HG02588 (cell line): Measurements from ENCODE around the gene HSD11B2.
A peak's percentile ranks its signal among the peaks of the same experiment; 100 is the strongest.
"Not testable (repeated sequence)": the region's sequence is repeated elsewhere in the genome, so short reads cannot be mapped to it uniquely, and the experiment has no call there.

ENCODE experiments used
- ATAC-seq: cut with Tn5 transposase; IDR thresholded peaks from one replicate; pipeline ENCODE4 v1.9.1; 2021; ENCODE audit warnings: mild to moderate bottlenecking, moderate library complexity; ENCODE audit not compliant: unreplicated experiment

HSD11B2 gene

DNA sequence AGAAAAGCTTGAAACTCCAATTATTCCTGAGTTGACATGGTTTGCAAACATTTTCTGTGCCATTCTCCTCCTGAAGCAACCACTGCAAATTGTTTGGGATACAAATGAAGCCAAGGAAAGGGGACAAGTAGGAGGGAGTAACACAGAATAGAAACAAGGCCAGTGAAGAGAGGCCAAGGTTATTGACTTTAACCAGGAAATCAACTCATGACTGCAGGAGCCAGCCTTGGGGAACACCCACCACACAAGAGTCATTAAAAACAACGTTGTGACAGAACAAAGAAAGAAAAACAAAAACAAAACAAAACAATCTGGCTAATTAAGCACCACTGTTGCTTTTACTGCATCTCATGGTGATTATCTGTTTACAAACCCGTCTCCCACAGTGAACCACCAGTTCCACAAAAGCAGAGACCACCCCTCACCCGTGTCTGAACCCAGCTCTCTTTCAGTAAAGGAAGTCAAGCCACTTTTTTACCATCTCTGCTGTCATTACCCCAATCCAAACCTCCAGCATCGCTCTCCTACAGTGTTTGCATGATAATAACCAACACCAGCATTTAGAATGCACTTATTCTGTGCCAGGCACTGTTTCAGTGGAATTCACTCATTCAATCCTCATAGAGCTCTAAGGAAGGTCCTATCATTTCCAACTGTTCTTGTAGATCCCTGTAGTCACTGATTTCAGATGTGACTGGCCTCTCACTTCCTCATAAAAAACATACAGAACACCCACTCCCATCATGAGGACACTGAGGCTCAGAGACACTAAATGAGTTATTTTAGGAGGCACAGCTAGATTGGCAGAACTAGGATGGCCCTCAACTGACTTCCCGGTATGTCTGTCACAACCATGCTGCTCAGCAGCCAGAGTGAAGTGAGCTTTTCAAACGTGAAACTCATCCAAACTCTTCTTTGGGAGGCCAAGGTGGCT, 16.7 kb upstream of the HSD11B2 start:
- ATAC-seq = no peak

DNA sequence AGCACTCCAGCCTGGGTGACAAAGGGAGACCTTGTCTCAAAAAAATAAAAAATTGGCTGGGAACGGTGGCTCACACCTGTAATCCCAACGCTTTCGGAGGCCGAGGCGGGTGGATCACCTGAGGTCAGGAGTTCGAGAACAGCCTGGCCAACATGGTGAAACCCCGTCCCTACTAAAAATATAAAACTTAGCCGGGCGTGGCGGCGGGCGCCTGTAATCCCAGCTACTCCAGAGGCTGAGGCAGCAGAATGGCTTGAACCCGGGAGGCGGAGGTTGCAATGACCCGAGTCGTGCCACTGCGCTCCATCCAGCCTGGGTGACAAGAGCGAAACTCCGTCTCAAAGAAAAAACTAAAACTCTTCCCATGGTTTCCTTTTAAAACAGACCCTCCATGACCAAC, 15.5 kb upstream of the HSD11B2 start:
- ATAC-seq = not testable (repeated sequence)

DNA sequence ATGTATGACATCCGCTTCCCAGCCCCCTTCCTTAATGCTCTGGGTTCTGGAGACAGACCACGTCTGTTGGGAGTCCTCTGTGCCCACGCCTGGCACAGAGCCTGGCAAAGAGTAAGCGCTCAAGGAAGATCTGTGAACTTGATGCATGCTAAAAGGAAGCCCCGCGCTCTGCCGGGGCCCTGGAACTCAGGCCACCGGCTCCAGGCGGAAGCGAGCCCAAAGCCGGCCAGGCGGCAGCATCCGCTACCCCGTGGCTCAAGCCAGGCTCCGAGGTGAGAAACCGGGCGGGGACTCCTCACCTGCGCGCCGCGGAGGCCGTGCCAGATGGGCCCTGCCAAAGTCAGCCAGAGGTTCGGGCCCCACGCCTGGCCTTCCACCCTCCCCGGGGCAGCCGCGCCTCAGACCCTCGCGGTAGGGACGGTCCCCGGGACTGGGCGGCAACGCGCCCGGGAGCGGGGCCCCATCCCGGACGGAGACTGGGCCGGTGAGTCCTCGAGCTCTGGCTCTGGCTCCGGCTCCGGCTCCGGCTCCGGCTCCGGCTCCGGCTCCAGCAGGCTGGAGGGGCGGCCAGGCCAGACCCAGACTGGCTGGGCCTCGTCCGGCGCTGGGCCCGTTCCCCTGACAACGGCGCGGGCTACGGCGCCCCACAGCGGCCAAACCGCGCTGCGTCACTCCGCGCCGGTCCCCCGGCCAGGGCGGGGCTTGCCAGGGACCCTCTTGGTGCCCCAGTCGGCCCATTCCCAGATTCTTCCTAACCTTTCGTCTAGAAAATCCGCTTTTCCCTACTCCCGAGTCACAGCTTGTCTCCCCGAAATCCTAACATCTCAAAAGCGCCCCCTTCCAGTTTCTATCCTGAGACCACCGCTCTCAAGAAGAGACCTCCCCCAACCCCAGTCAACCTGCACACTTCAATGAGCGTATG, 14.8 kb upstream of the HSD11B2 start, which contains the start of gene ZDHHC1:
Gene ZDHHC1, minus strand, starts transcription at position 606 of the 922 bp plus-strand sequence. CDS start 8,702 bp downstream, outside the sequence.
- ATAC-seq = peak; percentile 76

DNA sequence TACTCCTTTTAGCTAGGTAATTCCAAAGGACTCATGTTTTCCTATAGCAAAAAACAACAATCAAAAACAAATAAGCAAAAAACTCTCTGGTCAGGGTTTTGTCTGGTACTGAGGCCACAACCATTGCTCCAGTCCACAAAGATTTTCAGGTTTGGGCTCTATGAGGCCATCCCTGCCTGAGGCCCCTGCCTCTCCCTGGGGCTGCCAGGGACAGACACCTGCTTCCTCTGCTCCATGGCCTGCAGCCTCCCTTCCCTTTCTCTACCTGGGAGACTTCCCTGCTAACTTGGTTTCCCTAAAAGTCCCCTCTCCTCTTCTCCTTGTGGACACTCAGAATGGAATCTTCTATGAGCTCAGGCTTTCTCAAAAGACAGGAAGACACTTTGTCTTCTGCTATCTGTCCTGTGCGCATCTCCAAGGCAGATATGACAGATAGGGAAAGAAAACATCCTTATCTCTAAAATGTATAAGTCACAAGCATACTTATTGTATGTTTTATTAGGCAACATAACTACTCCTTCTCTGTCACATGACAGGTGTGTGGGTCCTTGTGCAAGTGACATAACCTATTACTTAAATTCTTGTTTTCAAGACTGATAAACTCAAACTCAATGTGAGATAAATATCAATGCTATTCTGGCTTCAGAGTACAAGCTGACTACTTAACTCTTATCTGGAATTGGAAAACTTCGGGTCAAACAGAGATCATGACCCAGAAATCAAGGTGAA, 13.4 kb upstream of the HSD11B2 start:
- no peak for ATAC-seq

DNA sequence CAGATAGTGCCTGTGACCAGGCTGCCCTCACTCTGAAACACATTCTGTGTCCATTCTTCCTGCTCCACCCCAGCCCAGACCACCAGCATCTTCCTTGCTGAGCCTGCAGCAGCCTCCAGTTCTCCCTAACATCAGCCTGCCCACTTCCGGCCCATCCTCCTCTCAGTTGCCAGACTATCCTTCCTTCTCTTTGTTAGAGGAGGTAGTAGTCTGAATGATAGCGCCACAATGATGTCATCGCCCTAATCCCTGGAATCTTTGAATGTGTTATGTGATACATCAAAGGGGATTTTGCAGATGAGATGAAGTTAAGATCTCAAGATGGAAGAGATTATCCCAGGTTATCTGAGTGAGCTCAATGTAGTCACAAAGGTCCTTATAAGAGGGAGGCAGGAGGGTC, 11.4 kb upstream of the HSD11B2 start:
- ATAC-seq = no peak

DNA sequence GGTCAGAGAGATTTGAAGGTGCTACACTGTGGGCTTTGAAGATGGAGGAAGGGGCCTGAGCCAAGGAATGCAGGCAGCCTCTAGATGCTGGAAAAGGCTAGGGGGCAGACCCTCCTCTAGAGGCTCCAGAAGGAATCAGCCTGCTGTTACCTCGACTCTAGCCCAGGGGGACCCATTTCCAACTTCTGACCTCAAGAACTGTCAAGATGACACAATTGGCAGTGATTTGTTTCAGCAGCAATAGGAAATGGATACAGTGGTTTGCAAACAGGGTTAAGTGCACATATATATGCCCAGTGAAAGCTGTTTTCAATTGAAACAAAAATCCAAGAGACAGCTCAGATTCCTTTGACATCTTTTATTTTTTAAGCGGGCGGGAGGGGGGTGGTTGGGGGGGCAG, 11.0 kb upstream of the HSD11B2 start:
- no peak for ATAC-seq

DNA sequence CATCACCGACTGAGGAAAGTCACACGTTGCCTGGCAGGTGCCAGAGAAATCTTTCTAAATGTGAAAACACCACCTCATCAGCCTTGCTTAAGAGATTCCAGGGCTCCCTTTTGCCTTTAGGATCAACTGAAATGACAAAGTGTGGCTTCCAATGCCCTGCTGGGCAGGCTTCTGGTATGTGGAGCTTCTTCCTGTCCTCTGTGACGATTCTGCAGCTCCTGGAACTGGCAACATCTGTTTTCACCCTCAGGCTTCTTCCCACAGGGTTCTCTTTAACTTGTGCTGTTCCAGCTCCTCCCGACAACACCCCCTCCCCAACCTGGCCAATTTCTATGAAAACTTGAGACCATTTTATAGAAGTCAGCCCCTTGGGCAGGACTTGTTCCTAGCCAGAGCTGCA, 9.9 kb upstream of the HSD11B2 start:
- no peak for ATAC-seq

DNA sequence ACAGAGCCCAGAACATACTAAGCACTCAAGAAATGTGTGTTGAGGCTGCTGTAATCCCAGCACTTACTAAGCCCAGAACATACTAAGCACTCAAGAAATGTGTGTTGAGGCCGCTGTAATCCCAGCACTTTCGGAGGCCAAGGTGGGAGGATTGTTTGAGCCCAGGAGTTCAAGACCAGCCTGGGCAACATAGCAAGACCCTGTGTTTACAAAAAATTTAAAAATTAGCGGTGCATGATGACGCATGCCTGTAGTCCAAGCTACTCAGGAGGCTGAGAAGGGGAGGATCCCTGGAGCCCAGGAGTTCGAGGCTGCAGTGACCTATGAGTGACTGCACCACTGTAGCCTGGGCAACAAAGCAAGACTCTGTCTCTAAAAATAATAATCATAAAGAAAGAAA, 7.9 kb upstream of the HSD11B2 start:
- ATAC-seq = no peak

DNA sequence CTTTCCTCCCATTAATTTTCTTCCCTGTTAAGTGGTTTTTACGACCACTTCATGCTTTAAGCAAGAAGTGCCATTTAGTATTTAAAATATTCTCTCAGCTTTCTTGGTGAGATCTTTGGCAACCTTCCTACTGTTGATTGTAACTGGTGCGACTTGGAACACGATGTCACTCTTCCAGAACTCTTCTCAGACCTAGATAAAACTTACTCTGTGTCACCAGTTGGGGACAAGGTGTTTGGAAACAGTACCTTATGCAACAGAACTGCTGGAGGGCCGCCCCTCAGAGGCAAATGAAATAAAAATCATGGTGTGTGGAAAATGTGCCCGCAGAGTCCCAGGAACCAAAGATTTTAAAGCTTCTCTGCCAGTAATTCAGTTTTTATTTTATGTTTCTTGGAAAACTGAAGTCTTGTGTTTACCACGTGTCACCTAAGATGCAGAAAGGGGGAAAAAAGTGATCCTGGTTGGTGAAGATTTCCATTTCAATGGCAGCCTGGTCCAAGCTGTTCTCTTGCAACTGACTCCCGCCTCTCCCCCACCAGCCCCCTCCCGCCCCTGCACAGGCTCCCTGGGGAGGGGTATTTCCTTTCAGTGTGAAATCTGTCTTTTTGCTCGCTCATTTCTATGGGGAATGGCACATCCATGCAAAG, 7.2 kb upstream of the HSD11B2 start:
- ATAC-seq = no peak

DNA sequence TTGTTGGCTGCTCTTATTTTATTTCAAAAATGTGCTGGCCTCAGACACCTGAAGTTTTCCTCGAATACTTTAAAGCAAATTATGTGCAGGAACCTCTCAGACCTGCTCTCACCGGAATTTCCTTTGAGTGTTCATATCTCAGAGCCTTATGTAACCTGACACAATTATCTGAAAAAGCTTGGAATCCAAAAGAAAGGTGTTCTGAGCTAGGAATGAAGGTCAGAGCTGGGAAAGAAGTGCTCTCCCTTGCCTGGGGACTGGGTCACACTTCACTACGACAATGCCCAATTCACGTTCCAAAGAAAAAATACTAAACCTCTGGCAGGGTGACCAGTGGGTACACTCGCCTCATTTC, 6.7 kb upstream of the HSD11B2 start:
- no peak for ATAC-seq

DNA sequence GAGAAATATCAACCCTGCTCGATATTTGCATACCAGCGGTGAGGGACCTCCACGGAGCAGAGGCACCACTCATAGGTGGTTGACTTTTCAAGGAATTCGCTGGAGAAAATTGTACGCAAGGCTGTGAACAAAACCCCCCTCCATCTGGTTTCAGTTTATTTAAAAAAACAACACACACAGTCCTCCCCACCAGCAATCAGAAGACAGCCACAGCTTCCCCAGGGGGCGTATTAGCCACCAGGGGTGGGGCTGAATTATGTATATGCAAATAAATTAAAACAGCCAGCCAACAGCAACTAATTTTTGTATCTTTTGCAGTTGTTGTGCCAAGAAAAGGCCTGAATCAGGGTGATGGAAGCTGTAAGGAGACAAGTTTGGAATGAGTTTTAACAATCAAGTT, 5.9 kb upstream of the HSD11B2 start:
- no peak for ATAC-seq

DNA sequence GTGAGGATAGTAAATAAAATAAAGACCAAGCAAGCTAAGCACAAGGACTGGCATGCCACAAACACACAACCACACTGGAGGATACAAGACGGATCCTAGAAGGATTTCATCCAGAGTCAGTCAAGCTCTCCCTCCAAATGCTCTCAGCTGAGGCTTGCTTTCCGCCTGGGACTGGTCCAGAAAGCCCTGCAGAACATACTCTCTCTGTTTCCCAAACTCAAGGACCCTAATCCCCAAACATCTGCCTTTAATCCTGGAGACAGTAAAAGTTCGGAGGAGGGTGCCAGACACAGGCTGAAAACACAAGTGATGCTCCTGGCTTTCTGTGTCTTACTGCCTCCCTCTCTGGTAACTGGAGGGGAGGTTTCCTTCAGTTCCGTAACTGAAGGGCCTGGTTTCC, 5.3 kb upstream of the HSD11B2 start:
- no peak for ATAC-seq

DNA sequence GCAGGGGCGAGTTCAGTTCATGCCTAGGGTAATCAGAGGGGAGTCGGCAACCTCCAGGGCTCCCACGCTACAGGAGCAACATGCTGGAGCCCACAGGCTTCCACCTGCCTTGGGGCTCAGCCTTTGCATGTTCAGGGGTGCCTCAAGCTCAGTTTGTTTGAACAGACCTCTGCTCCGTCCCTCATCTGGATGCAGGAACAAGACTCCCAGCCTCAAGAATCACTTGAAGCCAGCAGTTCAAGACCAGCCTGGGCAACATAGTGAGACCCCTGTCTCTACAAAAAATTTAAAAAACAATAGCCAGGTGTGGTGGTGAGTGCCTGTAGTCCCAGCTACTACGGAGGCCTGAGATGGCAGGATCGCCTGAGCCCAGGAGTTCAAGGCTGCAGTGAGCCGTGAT, 4.9 kb upstream of the HSD11B2 start:
- ATAC-seq = no peak

DNA sequence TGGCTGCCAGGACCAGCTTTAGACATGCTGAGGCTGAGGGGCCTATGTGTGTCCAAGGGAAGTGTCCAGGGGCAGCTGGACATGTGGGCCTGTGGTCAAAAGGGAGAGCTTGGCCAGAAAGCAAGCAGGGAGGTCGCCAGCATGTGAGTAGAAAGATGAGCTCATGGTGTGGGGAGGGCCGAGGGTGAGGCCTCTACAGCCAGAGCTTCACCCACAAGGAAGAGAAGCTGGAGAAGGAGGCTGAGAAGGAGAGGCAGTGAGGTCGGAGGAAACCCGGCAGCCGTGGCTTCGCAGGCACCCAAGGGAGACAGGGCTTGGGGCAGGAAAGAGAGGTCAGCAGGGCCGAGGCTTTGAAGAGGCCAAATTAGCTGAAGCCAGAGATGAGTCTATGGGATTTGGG, 4.0 kb upstream of the HSD11B2 start:
- ATAC-seq = no peak

DNA sequence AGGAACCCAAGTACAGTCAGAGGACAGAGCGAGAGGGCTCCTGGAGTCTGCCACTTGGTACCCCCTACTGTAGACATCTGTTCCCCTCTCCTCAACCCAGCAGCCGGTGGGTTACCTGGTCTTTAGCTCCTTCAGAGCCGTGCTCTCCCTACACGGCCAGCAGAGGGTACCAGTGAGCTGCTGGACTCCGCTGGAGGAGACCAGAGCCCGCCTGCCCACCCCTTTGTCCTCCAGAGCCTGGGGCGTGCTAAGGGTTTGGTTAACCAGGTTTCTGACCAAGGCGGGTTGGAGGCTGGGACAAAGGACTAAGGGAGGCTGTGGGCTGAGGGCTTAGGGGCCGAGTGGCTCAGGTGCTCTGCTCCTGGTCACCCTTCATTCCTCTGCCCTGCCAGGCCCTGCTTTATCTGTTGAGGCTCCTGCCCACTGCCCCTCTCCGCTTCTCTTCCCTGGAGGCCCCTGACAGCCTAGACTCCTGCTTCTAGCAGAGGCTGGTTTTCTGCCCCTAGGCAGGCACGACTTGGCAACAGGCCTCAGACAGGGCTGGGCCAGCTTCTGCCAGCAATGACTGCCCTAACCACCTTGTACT, 2.7 kb upstream of the HSD11B2 start:
- ATAC-seq = no peak

DNA sequence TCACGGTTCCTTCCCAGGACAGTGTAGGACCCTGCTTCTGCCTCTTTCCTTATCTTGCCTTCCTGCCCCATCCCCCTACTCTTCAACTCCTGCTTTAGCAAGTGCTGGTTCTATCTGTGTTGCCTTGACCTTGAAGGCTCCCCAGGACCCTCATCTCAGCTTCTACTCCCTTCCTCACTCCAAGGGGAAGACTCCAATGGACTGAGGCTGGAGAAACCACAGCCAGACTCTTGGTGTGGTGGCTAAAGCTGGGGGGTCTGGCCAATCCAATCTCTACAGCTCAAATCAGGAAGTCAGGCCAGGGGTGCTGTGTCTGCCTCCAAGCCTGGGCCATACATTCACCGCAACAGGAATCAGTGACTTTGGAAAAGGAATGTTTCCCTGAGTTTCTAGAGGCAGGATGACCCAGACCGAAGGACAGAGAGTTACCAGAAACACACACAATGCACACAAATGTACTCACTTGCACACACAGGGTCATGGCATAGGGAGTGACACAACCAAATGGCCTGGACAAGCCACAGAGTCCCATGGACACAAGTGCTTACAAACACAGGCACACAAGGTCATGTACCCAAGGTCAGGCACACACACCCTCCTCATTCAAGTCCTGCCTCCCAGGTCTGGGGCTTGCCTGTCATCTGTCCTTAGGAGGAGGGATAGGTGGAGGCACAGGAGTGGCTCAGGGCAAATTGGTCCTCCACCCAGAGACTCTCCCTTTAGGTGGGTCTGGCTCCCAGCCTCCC, 1.7 kb upstream of the HSD11B2 start:
- no peak for ATAC-seq

DNA sequence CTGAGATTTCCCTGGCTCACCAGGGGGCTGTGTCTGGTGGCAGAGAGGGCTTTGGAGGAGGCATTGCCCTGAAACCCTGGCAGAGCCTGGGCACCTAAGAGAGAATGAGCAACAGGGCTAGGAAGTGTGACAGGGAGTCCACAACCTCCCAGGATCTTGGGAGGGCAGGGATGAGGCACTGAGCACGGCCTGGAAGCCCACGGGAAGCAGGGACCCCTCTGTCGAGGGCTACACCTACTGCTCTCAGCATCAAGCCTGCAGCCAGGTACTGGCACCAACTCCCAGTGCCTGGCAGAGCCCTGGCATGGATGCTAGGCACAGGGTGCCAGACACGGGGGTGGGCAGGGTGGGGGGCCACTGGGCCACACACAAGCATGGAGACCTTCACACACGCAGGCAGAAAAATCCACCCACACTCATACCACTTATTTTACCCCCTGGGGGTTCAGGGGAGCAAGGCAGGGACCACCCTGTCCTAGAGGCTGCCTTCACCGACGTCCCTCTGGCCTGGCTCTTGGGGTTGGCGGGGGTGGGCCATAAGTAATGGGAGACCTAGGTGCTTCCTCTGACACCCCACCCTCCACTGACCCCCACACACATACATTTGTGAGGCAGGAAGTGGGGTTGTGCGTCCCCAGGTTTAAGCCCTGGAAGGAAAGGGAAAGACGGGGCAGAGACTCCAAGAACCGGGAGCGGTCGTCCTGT, 970 bp upstream of the HSD11B2 start:
- ATAC-seq = no peak

DNA sequence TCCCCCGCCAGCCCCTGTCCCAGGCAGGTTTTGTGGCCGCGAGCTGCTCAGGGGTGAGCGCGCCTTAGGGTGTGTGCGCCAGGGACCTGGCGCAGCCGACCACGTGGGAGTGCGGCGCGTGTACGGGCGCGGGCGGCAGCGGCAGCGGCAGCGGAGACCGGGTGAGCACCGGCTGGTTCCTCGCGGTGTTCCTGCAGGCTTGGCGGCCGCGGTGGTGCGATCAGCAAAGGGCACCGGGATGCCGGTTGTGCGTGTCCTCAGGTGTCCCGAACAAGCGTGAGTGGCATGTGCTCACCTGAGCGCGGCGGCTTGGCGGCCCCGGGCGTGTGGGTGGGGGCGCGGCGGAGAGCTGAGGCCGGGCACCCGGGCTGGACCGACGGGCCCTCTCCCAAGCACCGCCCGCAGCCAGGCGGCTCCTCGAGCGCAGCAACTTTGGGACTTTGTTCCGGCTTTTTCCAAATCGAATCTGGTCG, 381 bp upstream of the HSD11B2 start:
- no peak for ATAC-seq
